ENCODE data around the gene ANKRD24. TPM values are rescaled to one million over a fixed set of nuclear protein-coding genes. Genes with fewer than 3 reads are reported as not detected.

Gene ANKRD24
- total and polyA plus RNA-seq, 3 donors from 2014 or later = 16.5 to 21.1 (median 20.4) TPM

- Histone ChIP-seq H3K27ac (no peak overlapping the region), H3K27me3 (no peaks in the 10 kb centered on the region), H3K4me3 (no peak overlapping the region), H3K36me3 (ENCODE audit: low read depth, missing control alignments) (no peaks in the 10 kb centered on the region), H3K4me1 (no peaks in the 10 kb centered on the region), H3K9me3 (no peaks in the 10 kb centered on the region)
- TF ChIP-seq CTCF (IDR thresholded peaks at IDR 0.05) (no peak), POLR2A (IDR thresholded peaks at IDR 0.05) (no peak)
- no peak for DNase-seq
- 79 to 92% methylated on average over 12 to 15 of the region's 15 CpGs for WGBS, 2 donors
- intact Hi-C loops (cut with DNase I; ENCODE audit: low total_unique reads) = no loop called here
These were observed 27.8 kb downstream of the ANKRD24 start for GRCh38 chr19:4210166-4210731.

- 74 to 88% methylated on average over 3 of the region's 3 CpGs for WGBS, 2 donors
- Histone ChIP-seq H3K4me1 (no peaks in the 10 kb centered on the region), H3K27me3 (no peaks in the 10 kb centered on the region)
These were observed 30.6 kb downstream of the ANKRD24 start for GRCh38 chr19:4213116-4213515.

GRCh38 chr19:4215807-4216206 is 33.3 kb downstream of the ANKRD24 start:
- Histone ChIP-seq H3K9me3 (no peaks in the 10 kb centered on the region), H3K36me3 (ENCODE audit: low read depth, missing control alignments) (no peaks in the 10 kb centered on the region), H3K27me3 (no peaks in the 10 kb centered on the region), H3K27ac (no peak overlapping the region), H3K4me1 (no peaks in the 10 kb centered on the region), H3K4me3 (no peak overlapping the region)
- DNase-seq = no peak
- intact Hi-C loops (cut with DNase I; ENCODE audit: low total_unique reads) = no loop called here
- 44% methylated on average over 4 to 10 of the region's 10 CpGs for WGBS, 2 donors
- TF ChIP-seq POLR2A (IDR thresholded peaks at IDR 0.05) (no peak), CTCF (IDR thresholded peaks at IDR 0.05) (no peak)

More at GRCh38 chr19:4213116-4213515, 30.6 kb downstream of the ANKRD24 start:
- intact Hi-C loops (cut with DNase I; ENCODE audit: low total_unique reads) = no loop called here
- no peak for DNase-seq
- Histone ChIP-seq H3K27ac (no peak overlapping the region), H3K4me3 (no peak overlapping the region), H3K9me3 (no peaks in the 10 kb centered on the region), H3K36me3 (ENCODE audit: low read depth, missing control alignments) (no peaks in the 10 kb centered on the region)
- TF ChIP-seq CTCF (IDR thresholded peaks at IDR 0.05) (no peak), POLR2A (IDR thresholded peaks at IDR 0.05) (no peak)

GRCh38 chr19:4216846-4217245 is 34.4 kb downstream of the ANKRD24 start:
- H3K4me3 ChIP-seq = no peak overlapping the region
- TF ChIP-seq POLR2A (IDR thresholded peaks at IDR 0.05) (no peak), CTCF (IDR thresholded peaks at IDR 0.05) (no peak)
- no peaks in the 10 kb centered on the region for H3K9me3 ChIP-seq
- H3K27ac ChIP-seq = no peak overlapping the region
- intact Hi-C loops (cut with DNase I; ENCODE audit: low total_unique reads) = no loop called here
- H3K36me3 ChIP-seq (ENCODE audit: low read depth, missing control alignments) = no peaks in the 10 kb centered on the region
- DNase-seq = no peak
- H3K4me1 ChIP-seq = no peaks in the 10 kb centered on the region
- 79 to 80% methylated on average over 6 of the region's 6 CpGs for WGBS, 2 donors
- H3K27me3 ChIP-seq = no peaks in the 10 kb centered on the region

Measured in testis (tissue), 3 donors.